H1 (cell line): Measurements from ENCODE around the gene CELSR1. TPM values are rescaled to one million over a fixed set of nuclear protein-coding genes. Genes with fewer than 3 reads are reported as not detected.

Experiments
- SIN3A ChIP-seq, 2 experiments: IDR thresholded peaks in 1 of 2; conservative IDR thresholded peaks in 1 of 2; 2 replicates each; pipeline ENCODE4 v1.6.1; 2011 to 2012; ENCODE audit warnings: low read length in 2 of 2, improper control_type of control experiment in 1 of 2, low read depth in 1 of 2, mild to moderate bottlenecking in 1 of 2
- SRF ChIP-seq: IDR thresholded peaks from 2 replicates; pipeline ENCODE4 v1.6.1; 2011; ENCODE audit warnings: mild to moderate bottlenecking, low read depth, low read length, moderate library complexity
- polyA plus RNA-seq, 7 experiments: library from polyadenylated mRNA; depleted of rRNA in 3 of 7; stranded (reverse) in 5 of 7; unstranded in 2 of 7; fragments of >200 nt in 5 of 7; fragments of 200-250 nt in 2 of 7; gene quantifications; 1 replicate in 5 of 7; 2 replicates in 1 of 7; 4 replicates in 1 of 7; pipeline versions ENCODE4 v1.2.1 to v1.2.3, GENCODE V29; 2011 to 2013; ENCODE audit warnings: missing spikeins in 2 of 7, mixed read lengths in 2 of 7
- total RNA-seq: library from RNA; stranded (reverse); fragmentation: NEBNext Ultra II Directional; extraction: Animal tissue kit (Norgen Biotek cat#: 25700); gene quantifications from 2 replicates; pipeline ENCODE4 v1.2.1, GENCODE V29; 2021

Gene CELSR1
- total and polyA plus RNA-seq, 2 of the 8 experiments (the other 6 are each of a cell fraction or from before 2014, with no cell fraction given) = 9.0 to 12.4 TPM

DNA sequence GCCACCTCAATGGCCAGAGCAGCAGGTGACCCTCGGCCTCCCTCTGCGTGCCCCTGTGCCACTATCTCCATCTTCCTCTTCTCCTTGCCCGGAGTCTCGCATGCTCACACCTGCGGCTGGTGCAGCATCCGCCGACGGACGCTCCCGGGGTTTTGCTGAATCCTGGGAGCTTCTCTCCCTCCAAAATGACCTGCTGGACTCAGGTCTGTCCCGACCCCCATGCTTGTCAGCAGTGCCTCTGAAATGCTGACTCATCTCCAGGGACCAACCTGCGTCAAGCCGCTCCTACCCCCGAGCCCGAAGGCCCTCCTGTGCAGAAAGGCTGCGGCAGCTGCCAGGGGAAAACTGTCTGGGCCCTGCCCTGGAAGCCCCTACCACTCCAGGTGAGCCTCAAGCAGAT, 58.4 kb downstream of the CELSR1 start (continued):
- TF ChIP-seq SIN3A (conservative IDR thresholded peaks at IDR 0.05 in 1 of 2, IDR thresholded peaks at IDR 0.05 in 1 of 2; ENCODE audit: low read depth in 1 of 2, low read length in 2 of 2) (no peak), SRF (no peak)
